H9 (cell line): ENCODE data around the gene FAM13A. TPM values are rescaled to one million over a fixed set of nuclear protein-coding genes. Genes with fewer than 3 reads are reported as not detected.

Experiments used
- DNase-seq: peaks from one replicate; pipeline ENCODE4 v3.0.0-alpha.2; 2017
- H2AFZ ChIP-seq: one replicate; pipeline ENCODE4 v1.6.1; 2013; ENCODE audit warnings: mild to moderate bottlenecking, low read length, control low read depth, moderate library complexity
- H2AK5ac ChIP-seq: 2 replicates; pipeline ENCODE4 v1.6.1; 2013; ENCODE audit warnings: low read length, control low read depth, mixed read lengths; ENCODE audit not compliant: insufficient read length
- H2BK120ac ChIP-seq: one replicate; pipeline ENCODE4 v1.6.1; 2013; ENCODE audit warnings: low read depth, mild to moderate bottlenecking, low read length, control low read depth, inconsistent platforms; ENCODE audit not compliant: poor library complexity, severe bottlenecking
- H2BK12ac ChIP-seq: 2 replicates; pipeline ENCODE4 v1.6.1; 2013; ENCODE audit warnings: low read length, control low read depth, mixed read lengths, low read depth; ENCODE audit not compliant: insufficient read length
- H2BK15ac ChIP-seq: 2 replicates; pipeline ENCODE4 v1.6.1; 2013; ENCODE audit warnings: low read depth, low read length, control low read depth
- H2BK20ac ChIP-seq: one replicate; pipeline ENCODE4 v1.6.1; 2013; ENCODE audit warnings: low read depth, mild to moderate bottlenecking, low read length, control low read depth, inconsistent platforms; ENCODE audit not compliant: poor library complexity, severe bottlenecking
- H2BK5ac ChIP-seq: 2 replicates; pipeline ENCODE4 v1.6.1; 2013; ENCODE audit warnings: low read length, control low read depth, mixed read lengths; ENCODE audit not compliant: insufficient read length
- H3K14ac ChIP-seq: 2 replicates; pipeline ENCODE4 v1.6.1; 2013; ENCODE audit warnings: low read length, control low read depth; ENCODE audit not compliant: insufficient read depth
- H3K18ac ChIP-seq: 2 replicates; pipeline ENCODE4 v1.6.1; 2013; ENCODE audit warnings: low read depth, mild to moderate bottlenecking, mixed read lengths, low read length, control low read depth; ENCODE audit not compliant: insufficient read length
- H3K23ac ChIP-seq: 2 replicates; pipeline ENCODE4 v1.6.1; 2013; ENCODE audit warnings: low read length, control low read depth, mixed read lengths, low read depth; ENCODE audit not compliant: insufficient read length
- H3K23me2 ChIP-seq: 2 replicates; pipeline ENCODE4 v1.6.1; 2013; ENCODE audit warnings: low read depth, mild to moderate bottlenecking, mixed read lengths, low read length, control low read depth; ENCODE audit not compliant: insufficient read length, poor library complexity, severe bottlenecking
- H3K27ac ChIP-seq: 2 replicates; pipeline ENCODE4 v1.5.1; 2013; ENCODE audit warnings: low read length, control low read depth, mixed read lengths, low read depth; ENCODE audit not compliant: insufficient read length
- H3K27me3 ChIP-seq: 2 replicates; pipeline ENCODE4 v1.6.1; 2013; ENCODE audit warnings: low read length, control low read depth, inconsistent platforms; ENCODE audit not compliant: insufficient read depth
- H3K4ac ChIP-seq: 2 replicates; pipeline ENCODE4 v1.6.1; 2013; ENCODE audit warnings: low read depth, mild to moderate bottlenecking, control low read depth, inconsistent platforms, low read length, moderate library complexity
- H3K4me1 ChIP-seq: 2 replicates; pipeline ENCODE4 v1.6.1; 2013; ENCODE audit warnings: low read length, control low read depth, inconsistent platforms; ENCODE audit not compliant: insufficient read depth
- H3K4me2 ChIP-seq: 2 replicates; pipeline ENCODE4 v1.6.1; 2013; ENCODE audit warnings: low read length, control low read depth, mixed read lengths; ENCODE audit not compliant: insufficient read length, insufficient read depth
- H3K56ac ChIP-seq: 2 replicates; pipeline ENCODE4 v1.6.1; 2013; ENCODE audit warnings: low read depth, mild to moderate bottlenecking, mixed read lengths, low read length, control low read depth; ENCODE audit not compliant: insufficient read length
- H3K79me1 ChIP-seq: 2 replicates; pipeline ENCODE4 v1.6.1; 2013; ENCODE audit warnings: low read depth, mild to moderate bottlenecking, moderate library complexity, low read length, control low read depth, inconsistent platforms; ENCODE audit not compliant: insufficient read depth, poor library complexity, severe bottlenecking
- H3K79me2 ChIP-seq: 2 replicates; pipeline ENCODE4 v1.6.1; 2013; ENCODE audit warnings: low read length, control low read depth, inconsistent platforms; ENCODE audit not compliant: insufficient read depth
- H3K9ac ChIP-seq: 2 replicates; pipeline ENCODE4 v1.6.1; 2013; ENCODE audit warnings: low read length, control low read depth, mixed read lengths; ENCODE audit not compliant: insufficient read length; ENCODE audit errors: extremely low read depth
- H3K9me3 ChIP-seq: one replicate; pipeline ENCODE4 v1.6.1; 2013; ENCODE audit warnings: low read depth, low read length, inconsistent platforms; ENCODE audit not compliant: control insufficient read depth
- H3T11ph ChIP-seq: one replicate; pipeline ENCODE4 v1.6.1; 2013; ENCODE audit warnings: mild to moderate bottlenecking, low read length, control low read depth, inconsistent platforms
- H4K20me1 ChIP-seq: one replicate; pipeline ENCODE4 v1.6.1; 2013; ENCODE audit not compliant: control insufficient read depth, insufficient read length, insufficient read depth
- H4K5ac ChIP-seq: 2 replicates; pipeline ENCODE4 v1.6.1; 2013; ENCODE audit warnings: low read depth, mild to moderate bottlenecking, mixed read lengths, low read length, control low read depth; ENCODE audit not compliant: insufficient read length
- H4K8ac ChIP-seq: replicated peaks from 2 replicates; pipeline ENCODE4 v1.6.1; 2013; ENCODE audit warnings: low read length, control low read depth, mixed read lengths, low read depth; ENCODE audit not compliant: insufficient read length
- H4K91ac ChIP-seq: 2 replicates; pipeline ENCODE4 v1.6.1; 2013; ENCODE audit warnings: low read depth, mild to moderate bottlenecking, moderate library complexity, mixed read lengths, low read length, control low read depth; ENCODE audit not compliant: insufficient read length
- H3K27ac Mint-ChIP-seq, 3 experiments: 2 replicates in 2 of 3; 3 replicates in 1 of 3; pipeline ENCODE4 v1.8.0; 2020 to 2021; ENCODE audit warnings: mixed read lengths in 3 of 3, mild to moderate bottlenecking in 1 of 3, moderate library complexity in 1 of 3
- H3K27me3 Mint-ChIP-seq: 2 replicates; pipeline ENCODE4 v1.8.0; 2021; ENCODE audit warnings: low read depth, mild to moderate bottlenecking, moderate library complexity, mixed read lengths
- H3K36me3 Mint-ChIP-seq, 3 experiments: 2 replicates in 2 of 3; 3 replicates in 1 of 3; pipeline ENCODE4 v1.8.0; 2020 to 2021; ENCODE audit warnings: low read depth in 3 of 3, mixed read lengths in 3 of 3; ENCODE audit not compliant: insufficient read depth in 1 of 3
- H3K4me1 Mint-ChIP-seq, 2 experiments: 2 replicates each; pipeline ENCODE4 v1.8.0; 2020; ENCODE audit warnings: mixed read lengths in 2 of 2
- H3K4me3 Mint-ChIP-seq, 2 experiments: 2 replicates in 1 of 2; 3 replicates in 1 of 2; pipeline ENCODE4 v1.8.0; 2020 to 2021; ENCODE audit warnings: mild to moderate bottlenecking in 2 of 2, mixed read lengths in 2 of 2, moderate library complexity in 1 of 2
- H3K9me3 Mint-ChIP-seq, 2 experiments: 2 replicates in 1 of 2; 3 replicates in 1 of 2; pipeline ENCODE4 v1.8.0; 2020; ENCODE audit warnings: mild to moderate bottlenecking in 2 of 2, mixed read lengths in 2 of 2, moderate library complexity in 1 of 2
- total RNA-seq: library from RNA; stranded (reverse); gene quantifications from 2 replicates; pipeline ENCODE4 v1.2.1, GENCODE V29; 2021
- TF ChIP-seq, protein P1 (sequence below): fragments of 200-600 bp; sonication (generic); conservative IDR thresholded peaks from 3 replicates; pipeline ENCODE4 v1.8.0; 2021; ENCODE audit warnings: antibody characterized with exemption, mild to moderate bottlenecking

FAM13A gene
- total RNA-seq, 1 experiment from 2014 or later = 12.7 TPM

- Histone ChIP-seq H3K79me1 (no peaks in the 10 kb centered on the region), H3K27ac (no peak overlapping the region), H3K4ac (no peak overlapping the region), H3K18ac (no peak overlapping the region), H3K14ac (no peak overlapping the region), H4K20me1 (no peaks in the 10 kb centered on the region), H4K91ac (no peak overlapping the region), H3K9me3 (no peaks in the 10 kb centered on the region), H3K56ac (no peak overlapping the region), H2BK120ac (no peak overlapping the region), H2AFZ (no peak overlapping the region), H3T11ph (no peak overlapping the region), H3K23ac (no peak overlapping the region), H2BK5ac (no peak overlapping the region), H2BK15ac (no peak overlapping the region), H3K27me3 (no peaks in the 10 kb centered on the region), H3K9ac (no peak overlapping the region), H2BK12ac (no peak overlapping the region), H2BK20ac (no peak overlapping the region), H2AK5ac (no peak overlapping the region), H3K4me1 (no peaks in the 10 kb centered on the region), H3K23me2 (no peaks in the 10 kb centered on the region), H4K8ac (no peak overlapping the region), H3K4me2 (no peak overlapping the region), H4K5ac (no peak overlapping the region), H3K79me2 (no peaks in the 10 kb centered on the region; the same call in 1 of the 2 replicates)
- Mint-ChIP-seq H3K4me1 (no peaks in the 10 kb centered on the region), H3K27me3 (no peaks in the 10 kb centered on the region), H3K9me3 (no peaks in the 10 kb centered on the region), H3K36me3 (peaks cover 3 to 13% (median 5%) of the 10 kb centered on the region in 3 experiments; a peak in 5 of 7 replicates), H3K27ac (peak overlapping the region in 1 of 3 experiments; percentile 34; a peak in 2 of 7 replicates), H3K4me3 (no peak overlapping the region)
- DNase-seq = no peak
- TF ChIP-seq, protein P1, sequence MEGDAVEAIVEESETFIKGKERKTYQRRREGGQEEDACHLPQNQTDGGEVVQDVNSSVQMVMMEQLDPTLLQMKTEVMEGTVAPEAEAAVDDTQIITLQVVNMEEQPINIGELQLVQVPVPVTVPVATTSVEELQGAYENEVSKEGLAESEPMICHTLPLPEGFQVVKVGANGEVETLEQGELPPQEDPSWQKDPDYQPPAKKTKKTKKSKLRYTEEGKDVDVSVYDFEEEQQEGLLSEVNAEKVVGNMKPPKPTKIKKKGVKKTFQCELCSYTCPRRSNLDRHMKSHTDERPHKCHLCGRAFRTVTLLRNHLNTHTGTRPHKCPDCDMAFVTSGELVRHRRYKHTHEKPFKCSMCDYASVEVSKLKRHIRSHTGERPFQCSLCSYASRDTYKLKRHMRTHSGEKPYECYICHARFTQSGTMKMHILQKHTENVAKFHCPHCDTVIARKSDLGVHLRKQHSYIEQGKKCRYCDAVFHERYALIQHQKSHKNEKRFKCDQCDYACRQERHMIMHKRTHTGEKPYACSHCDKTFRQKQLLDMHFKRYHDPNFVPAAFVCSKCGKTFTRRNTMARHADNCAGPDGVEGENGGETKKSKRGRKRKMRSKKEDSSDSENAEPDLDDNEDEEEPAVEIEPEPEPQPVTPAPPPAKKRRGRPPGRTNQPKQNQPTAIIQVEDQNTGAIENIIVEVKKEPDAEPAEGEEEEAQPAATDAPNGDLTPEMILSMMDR = no peak
Observed at GRCh38 chr4:88991746-88992145, 65.2 kb downstream of the FAM13A start.
